K562 (cell line): ENCODE data around the gene KLF1. TPM values are rescaled to one million over a fixed set of nuclear protein-coding genes. Genes with fewer than 3 reads are reported as not detected.

Source experiments
- ADNP ChIP-seq: fragments of 200-800 bp; sonication (Bioruptor generic); IDR thresholded peaks from 2 replicates; pipeline ENCODE4 v1.6.1; 2016; ENCODE audit warnings: missing genetic modification characterization, missing compliant biosample characterization
- CBFA2T3 ChIP-seq: fragments of 450-650 bp; IDR thresholded peaks from 2 replicates; pipeline ENCODE4 v1.6.1; 2017
- ESRRB ChIP-seq: fragments of 250-450 bp; sonication (Bioruptor Pico); IDR thresholded peaks from 2 replicates; pipeline ENCODE4 v1.5.0; 2020; ENCODE audit warnings: mild to moderate bottlenecking, moderate library complexity, borderline replicate concordance
- HDAC1 ChIP-seq, 2 experiments: fragments of 450-650 bp; IDR thresholded peaks; 2 replicates each; pipeline ENCODE4 v1.6.1; 2016 to 2017; ENCODE audit warnings: inconsistent platforms in 1 of 2, mild to moderate bottlenecking in 1 of 2, moderate library complexity in 1 of 2
- HMG20B ChIP-seq: fragments of 250-450 bp; sonication (Bioruptor Pico); IDR thresholded peaks from 2 replicates; pipeline ENCODE4 v1.5.0; 2021; ENCODE audit warnings: mild to moderate bottlenecking
- KDM1A ChIP-seq, 2 experiments: fragments of 450-650 bp; IDR thresholded peaks; 2 replicates each; pipeline ENCODE4 v1.6.1; 2016; ENCODE audit warnings: mild to moderate bottlenecking in 2 of 2
- MCM3 ChIP-seq: fragments of 450-650 bp; IDR thresholded peaks from 2 replicates; pipeline ENCODE4 v1.6.1; 2016
- MEF2D ChIP-seq: conservative IDR thresholded peaks from 2 replicates; pipeline ENCODE4 v1.6.1; 2016; ENCODE audit warnings: low read depth, missing genetic modification characterization, missing compliant biosample characterization
- MLLT1 ChIP-seq, 2 experiments: fragments of 450-650 bp; IDR thresholded peaks; 2 replicates each; pipeline ENCODE4 v1.6.1; 2016
- MTA1 ChIP-seq: fragments of 450-650 bp; IDR thresholded peaks from 2 replicates; pipeline ENCODE4 v1.6.1; 2017; ENCODE audit warnings: borderline replicate concordance
- MYNN ChIP-seq, 2 experiments: sonication (generic); formaldehyde crosslinking in 1 of 2; IDR thresholded peaks; 2 replicates each; pipeline versions ENCODE4 v1.5.0 to v1.6.1; 2016 to 2020; ENCODE audit warnings: antibody characterized with exemption in 1 of 2, missing genetic modification reagents in 1 of 2
- NCOA4 ChIP-seq: fragments of 450-650 bp; IDR thresholded peaks from 2 replicates; pipeline ENCODE4 v1.6.1; 2018; ENCODE audit warnings: mild to moderate bottlenecking; ENCODE audit not compliant: partially characterized antibody
- NKRF ChIP-seq: fragments of 450-650 bp; IDR thresholded peaks from 2 replicates; pipeline ENCODE4 v1.6.1; 2016; ENCODE audit warnings: borderline replicate concordance
- NR2F6 ChIP-seq: fragments of 450-650 bp; formaldehyde crosslinking; IDR thresholded peaks from 2 replicates; pipeline ENCODE4 v1.4.0; 2020; ENCODE audit warnings: mild to moderate bottlenecking
- PATZ1 ChIP-seq: fragments of 250-450 bp; sonication (Bioruptor Pico); IDR thresholded peaks from 2 replicates; pipeline ENCODE4 v1.5.0; 2020; ENCODE audit warnings: mild to moderate bottlenecking, borderline replicate concordance
- PRMT5 ChIP-seq: sonication (generic); formaldehyde crosslinking; IDR thresholded peaks from 2 replicates; pipeline ENCODE4 v1.5.0; 2020; ENCODE audit warnings: missing genetic modification reagents
- USF1 ChIP-seq: sonication (generic); formaldehyde crosslinking; IDR thresholded peaks from 2 replicates; pipeline ENCODE4 v1.9.0; 2022; ENCODE audit warnings: mild to moderate bottlenecking, missing genetic modification reagents
- YY1 ChIP-seq, 3 experiments: IDR thresholded peaks; 2 replicates each; pipeline ENCODE4 v1.6.1; 2011; ENCODE audit warnings: low read length in 2 of 3, mild to moderate bottlenecking in 2 of 3, moderate library complexity in 2 of 3, borderline replicate concordance in 1 of 3, control low read depth in 1 of 3, low read depth in 1 of 3; ENCODE audit not compliant: insufficient read depth in 3 of 3, insufficient replicate concordance in 2 of 3, control insufficient read depth in 1 of 3, insufficient read length in 1 of 3; ENCODE audit errors: extremely low read depth in 1 of 3
- ZBED1 ChIP-seq: IDR thresholded peaks from 2 replicates; pipeline ENCODE4 v1.6.1; 2014
- ZFP36 ChIP-seq: fragments of 150-350 bp; IDR thresholded peaks from 2 replicates; pipeline ENCODE4 v1.6.1; 2018; ENCODE audit warnings: low read length, low read depth; ENCODE audit not compliant: partially characterized antibody
- ZNF165 ChIP-seq: fragments of 250-450 bp; sonication (Bioruptor Pico); IDR thresholded peaks from 2 replicates; pipeline ENCODE4 v1.4.0; 2020; ENCODE audit warnings: borderline replicate concordance
- ZNF561 ChIP-seq: fragments of 450-650 bp; formaldehyde crosslinking; conservative IDR thresholded peaks from 2 replicates; pipeline ENCODE4 v1.4.0; 2020; ENCODE audit warnings: mild to moderate bottlenecking, moderate library complexity
- ZNF717 ChIP-seq: fragments of 250-450 bp; sonication (Bioruptor Pico); IDR thresholded peaks from 2 replicates; pipeline ENCODE4 v1.5.0; 2021
- polyA plus RNA-seq, 8 experiments: library from polyadenylated mRNA; depleted of rRNA in 4 of 8; stranded (reverse) in 5 of 8; unstranded in 3 of 8; fragments of >200 nt; fragmentation: Nextera tagmentation in 2 of 8; fragmentation: Illumina TruSeq in 1 of 8; extraction: Ambion mirVana in 2 of 8; extraction: Trizol in 1 of 8; gene quantifications; 2 replicates each; pipeline versions ENCODE4 v1.2.1 to v1.2.3, GENCODE V29; 2011 to 2014; ENCODE audit warnings: inconsistent platforms in 1 of 8, missing spikeins in 1 of 8
- total RNA-seq, 7 experiments: library from RNA; depleted of rRNA in 6 of 7; stranded (reverse); fragments of >200 nt in 6 of 7; fragmentation: Illumina TruSeq in 2 of 7; extraction: Trizol in 2 of 7; gene quantifications; 2 replicates each; pipeline versions ENCODE4 v1.2.1 to v1.2.3, GENCODE V29; 2011 to 2021; ENCODE audit warnings: low replicate concordance in 1 of 7

KLF1 gene
- total and polyA plus RNA-seq, 9 of the 15 experiments (the other 6 are each of a cell fraction or from before 2014, with no cell fraction given): 8.4 to 163 (median 47.3) TPM

GRCh38 chr19:12843999-12844732 is 42.8 kb downstream of the KLF1 start (continued):
- TF ChIP-seq PRMT5 (CRISPR knock-in tag) (no peak), CBFA2T3 (peak; percentile 15; the same call in 1 of the 2 replicates), NKRF (no peak), NCOA4 (no peak), ZFP36 (peak; percentile 97), ZNF561 (CRISPR knock-in tag) (no peak), MLLT1 (IDR thresholded peaks at IDR 0.05) (no peak), USF1 (CRISPR knock-in tag) (no peak), ZNF717 (no peak), YY1 (IDR thresholded peaks at IDR 0.05; ENCODE audit: borderline replicate concordance in 1 of 3, control insufficient read depth in 1 of 3, extremely low read depth in 1 of 3, insufficient read depth in 3 of 3, insufficient read length in 1 of 3, insufficient replicate concordance in 2 of 3, low read depth in 1 of 3, low read length in 2 of 3) (no peak), MEF2D (tag) (no peak), NR2F6 (no peak), KDM1A (IDR thresholded peaks at IDR 0.05) (peak; percentile 59 to 74), HDAC1 (IDR thresholded peaks at IDR 0.05) (peak in 1 of 2 experiments; percentile 37; a peak in 1 of 4 replicates), HMG20B (CRISPR knock-in tag) (no peak), ZNF165 (CRISPR knock-in tag) (no peak), ESRRB (no peak), MYNN (IDR thresholded peaks at IDR 0.05) (no peak), MYNN (CRISPR knock-in tag; IDR thresholded peaks at IDR 0.05) (no peak), MTA1 (no peak), ADNP (tag) (no peak), MCM3 (no peak), ZBED1 (no peak), PATZ1 (CRISPR knock-in tag) (no peak)
